ENCODE measurements around the gene DYNC1I1. TPM values are rescaled to one million over a fixed set of nuclear protein-coding genes. Genes with fewer than 3 reads are reported as not detected.

The DYNC1I1 gene
- total and polyA plus RNA-seq, 2 donors (not counting 1 experiment from before 2014, with no cell fraction given), result 0.17 to 0.30 TPM

- Histone ChIP-seq H3K4me2 (ENCODE audit: extremely low read depth, insufficient read depth, low read length) (no peak overlapping the region), H3K4me3 (replicated peaks in 1 of 4; ENCODE audit: control extremely low read depth in 1 of 4, insufficient read depth in 1 of 4, low read depth in 3 of 4, low read length in 4 of 4) (no peak overlapping the region), H3K79me2 (ENCODE audit: control insufficient read depth, insufficient read depth, low read length) (no peaks in the 10 kb centered on the region), H3K9me3 (ENCODE audit: control insufficient read depth, insufficient read depth, low read depth, low read length) (no peaks in the 10 kb centered on the region), H4K20me1 (ENCODE audit: control insufficient read depth, extremely low read depth, insufficient read depth, low read length) (no peaks in the 10 kb centered on the region), H3K9ac (ENCODE audit: insufficient read depth, low read length) (no peak overlapping the region), H2AFZ (ENCODE audit: low read length) (no peak overlapping the region), H3K36me3 (ENCODE audit: control insufficient read depth, insufficient read depth, low read length) (no peaks in the 10 kb centered on the region), H3K27ac (ENCODE audit: insufficient read depth, low read length) (no peak overlapping the region), H3K4me1 (ENCODE audit: control insufficient read depth, extremely low read depth, insufficient read depth, low read length) (no peaks in the 10 kb centered on the region), H3K27me3 (ENCODE audit: control insufficient read depth, insufficient read depth, low read length) (no peaks in the 10 kb centered on the region)
- no peak for DNase-seq (ENCODE audit: low read depth in 2 of 2)
- no peak for TF ChIP-seq EZH2 (IDR thresholded peaks at IDR 0.05; ENCODE audit: low read length, missing control alignments)
- no peak for TF ChIP-seq CTCF (conservative IDR thresholded peaks at IDR 0.05 in 1 of 2, IDR thresholded peaks at IDR 0.05 in 1 of 2; ENCODE audit: low read depth in 1 of 2, low read length in 2 of 2)
Observed at GRCh38 chr7:95749044-95749443, 23.3 kb upstream of the DYNC1I1 start.

- no peaks in the 10 kb centered on the region for H3K79me2 ChIP-seq (ENCODE audit: control insufficient read depth, insufficient read depth, low read length)
- no peak overlapping the region for H3K27ac ChIP-seq (ENCODE audit: insufficient read depth, low read length)
- H4K20me1 ChIP-seq (ENCODE audit: control insufficient read depth, extremely low read depth, insufficient read depth, low read length), result no peaks in the 10 kb centered on the region
- H2AFZ ChIP-seq (ENCODE audit: low read length), result no peak overlapping the region
- no peaks in the 10 kb centered on the region for H3K4me1 ChIP-seq (ENCODE audit: control insufficient read depth, extremely low read depth, insufficient read depth, low read length)
- no peaks in the 10 kb centered on the region for H3K9me3 ChIP-seq (ENCODE audit: control insufficient read depth, insufficient read depth, low read depth, low read length)
- TF ChIP-seq CTCF (conservative IDR thresholded peaks at IDR 0.05 in 1 of 2, IDR thresholded peaks at IDR 0.05 in 1 of 2; ENCODE audit: low read depth in 1 of 2, low read length in 2 of 2), result no peak
- no peak overlapping the region for H3K9ac ChIP-seq (ENCODE audit: insufficient read depth, low read length)
- no peak overlapping the region for H3K4me3 ChIP-seq (replicated peaks in 1 of 4; ENCODE audit: control extremely low read depth in 1 of 4, insufficient read depth in 1 of 4, low read depth in 3 of 4, low read length in 4 of 4)
- no peak for DNase-seq (ENCODE audit: low read depth in 2 of 2)
- no peak overlapping the region for H3K4me2 ChIP-seq (ENCODE audit: extremely low read depth, insufficient read depth, low read length)
- no peaks in the 10 kb centered on the region for H3K27me3 ChIP-seq (ENCODE audit: control insufficient read depth, insufficient read depth, low read length)
- H3K36me3 ChIP-seq (ENCODE audit: control insufficient read depth, insufficient read depth, low read length), result no peaks in the 10 kb centered on the region
Observed at GRCh38 chr7:95749515-95749914, 22.8 kb upstream of the DYNC1I1 start.

- TF ChIP-seq EZH2 (IDR thresholded peaks at IDR 0.05; ENCODE audit: low read length, missing control alignments), result no peak
- TF ChIP-seq CTCF (conservative IDR thresholded peaks at IDR 0.05 in 1 of 2, IDR thresholded peaks at IDR 0.05 in 1 of 2; ENCODE audit: low read depth in 1 of 2, low read length in 2 of 2), result no peak
- H3K79me2 ChIP-seq (ENCODE audit: control insufficient read depth, insufficient read depth, low read length), result no peaks in the 10 kb centered on the region
- no peak overlapping the region for H2AFZ ChIP-seq (ENCODE audit: low read length)
- no peak for DNase-seq (ENCODE audit: low read depth in 2 of 2)
- peaks cover 3% of the 10 kb centered on the region for H3K27me3 ChIP-seq (ENCODE audit: control insufficient read depth, insufficient read depth, low read length)
- H3K9me3 ChIP-seq (ENCODE audit: control insufficient read depth, insufficient read depth, low read depth, low read length), result no peaks in the 10 kb centered on the region
- H3K36me3 ChIP-seq (ENCODE audit: control insufficient read depth, insufficient read depth, low read length), result no peaks in the 10 kb centered on the region
- H3K27ac ChIP-seq (ENCODE audit: insufficient read depth, low read length), result no peak overlapping the region
- no peak overlapping the region for H3K4me2 ChIP-seq (ENCODE audit: extremely low read depth, insufficient read depth, low read length)
- H4K20me1 ChIP-seq (ENCODE audit: control insufficient read depth, extremely low read depth, insufficient read depth, low read length), result no peaks in the 10 kb centered on the region
- H3K9ac ChIP-seq (ENCODE audit: insufficient read depth, low read length), result no peak overlapping the region
- H3K4me1 ChIP-seq (ENCODE audit: control insufficient read depth, extremely low read depth, insufficient read depth, low read length), result no peaks in the 10 kb centered on the region
- no peak overlapping the region for H3K4me3 ChIP-seq (replicated peaks in 1 of 4; ENCODE audit: control extremely low read depth in 1 of 4, insufficient read depth in 1 of 4, low read depth in 3 of 4, low read length in 4 of 4)
Observed at GRCh38 chr7:95753440-95753839, 18.9 kb upstream of the DYNC1I1 start.

Measured in fibroblast of lung (primary cell).